ENCODE data around the gene FAF1.

FAF1 gene

DNA sequence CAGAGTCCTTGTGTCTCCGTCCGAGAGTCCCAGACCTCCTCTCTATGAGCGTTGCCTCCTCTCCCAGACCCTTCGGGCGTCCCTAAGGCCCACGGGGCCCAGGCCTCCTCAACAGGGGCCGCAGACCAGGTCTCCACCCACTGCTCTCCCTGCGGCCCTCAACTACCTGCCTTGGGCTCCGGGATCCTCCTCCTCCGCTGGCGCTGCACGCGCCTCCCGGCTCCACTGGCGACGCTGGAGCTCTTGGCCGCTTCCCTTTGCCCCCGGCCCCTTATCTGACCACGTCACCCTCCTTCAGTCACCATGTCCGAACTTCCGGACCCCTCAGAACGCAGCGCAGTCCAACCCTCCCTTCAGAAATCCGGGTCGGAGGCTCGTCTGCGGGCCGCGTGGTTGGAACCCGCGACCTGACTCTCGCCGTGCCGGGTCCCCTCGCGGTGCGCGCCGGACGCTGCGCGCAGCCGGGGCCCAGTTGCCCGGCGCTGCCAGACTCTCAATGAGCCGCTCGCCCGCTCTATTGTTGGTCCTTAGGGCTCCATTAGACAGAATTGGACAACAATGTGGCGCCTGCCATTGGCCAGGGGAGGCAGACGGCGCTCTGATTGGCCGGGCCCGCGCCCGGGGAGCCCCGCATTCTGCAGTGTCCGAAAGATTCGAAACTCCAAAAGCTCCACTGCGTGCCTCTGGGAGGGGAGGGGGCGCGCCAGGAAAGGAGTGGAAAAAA is 537.0 kb downstream of the FAF1 start, which contains the start of gene DMRTA2:
DMRTA2 (minus strand) TSS at position 498 of the 724 bp plus-strand sequence. CDS start 1,907 bp downstream, outside the sequence.
- DNase-seq, result no peak
- Histone ChIP-seq H3K27me3 (peaks cover 0 to 100% of the 10 kb centered on the region in 2 donors), H3K9me3 (no peaks in the 10 kb centered on the region), H3K36me3 (no peaks in the 10 kb centered on the region), H3K4me3 (peak within 1 kb of the TSS; percentile 27 to 42), H3K4me1 (peaks cover 0 to 85% (median 71%) of the 10 kb centered on the region in 4 donors), H3K27ac (no peak within 1 kb of the TSS)
- TF ChIP-seq, protein P1, sequence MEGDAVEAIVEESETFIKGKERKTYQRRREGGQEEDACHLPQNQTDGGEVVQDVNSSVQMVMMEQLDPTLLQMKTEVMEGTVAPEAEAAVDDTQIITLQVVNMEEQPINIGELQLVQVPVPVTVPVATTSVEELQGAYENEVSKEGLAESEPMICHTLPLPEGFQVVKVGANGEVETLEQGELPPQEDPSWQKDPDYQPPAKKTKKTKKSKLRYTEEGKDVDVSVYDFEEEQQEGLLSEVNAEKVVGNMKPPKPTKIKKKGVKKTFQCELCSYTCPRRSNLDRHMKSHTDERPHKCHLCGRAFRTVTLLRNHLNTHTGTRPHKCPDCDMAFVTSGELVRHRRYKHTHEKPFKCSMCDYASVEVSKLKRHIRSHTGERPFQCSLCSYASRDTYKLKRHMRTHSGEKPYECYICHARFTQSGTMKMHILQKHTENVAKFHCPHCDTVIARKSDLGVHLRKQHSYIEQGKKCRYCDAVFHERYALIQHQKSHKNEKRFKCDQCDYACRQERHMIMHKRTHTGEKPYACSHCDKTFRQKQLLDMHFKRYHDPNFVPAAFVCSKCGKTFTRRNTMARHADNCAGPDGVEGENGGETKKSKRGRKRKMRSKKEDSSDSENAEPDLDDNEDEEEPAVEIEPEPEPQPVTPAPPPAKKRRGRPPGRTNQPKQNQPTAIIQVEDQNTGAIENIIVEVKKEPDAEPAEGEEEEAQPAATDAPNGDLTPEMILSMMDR (IDR thresholded peaks at IDR 0.05), result no peak
- intact Hi-C loops (cut with DNase I; ENCODE audit: low total_unique reads), result no loop called here

DNA sequence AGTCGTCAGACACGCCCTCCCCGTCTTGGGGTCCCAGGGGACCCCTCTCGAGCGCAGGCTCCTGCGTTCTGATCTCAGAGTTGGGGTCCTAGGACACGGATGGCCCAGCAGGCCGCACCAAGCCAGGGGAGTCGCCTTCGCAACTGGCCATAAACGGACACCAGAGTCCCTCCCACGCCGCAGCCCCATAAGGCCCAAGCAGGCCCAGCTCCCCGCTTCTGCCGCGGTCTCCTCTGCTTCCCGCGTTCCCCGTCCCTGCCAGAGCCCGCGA is 537.5 kb downstream of the FAF1 start:
- peaks cover 0 to 100% of the 10 kb centered on the region in 2 donors for H3K27me3 ChIP-seq
- H3K9me3 ChIP-seq, result no peaks in the 10 kb centered on the region
- TF ChIP-seq, protein P1 (IDR thresholded peaks at IDR 0.05), result no peak
- intact Hi-C loops (cut with DNase I; ENCODE audit: low total_unique reads), result no loop called here
- peak overlapping the region in 1 of 2 donors; percentile 27 for H3K4me3 ChIP-seq
- no peak for DNase-seq
- H3K4me1 ChIP-seq, result peaks cover 0 to 81% (median 69%) of the 10 kb centered on the region in 4 donors
- no peaks in the 10 kb centered on the region for H3K36me3 ChIP-seq
- no peak overlapping the region for H3K27ac ChIP-seq

DNA sequence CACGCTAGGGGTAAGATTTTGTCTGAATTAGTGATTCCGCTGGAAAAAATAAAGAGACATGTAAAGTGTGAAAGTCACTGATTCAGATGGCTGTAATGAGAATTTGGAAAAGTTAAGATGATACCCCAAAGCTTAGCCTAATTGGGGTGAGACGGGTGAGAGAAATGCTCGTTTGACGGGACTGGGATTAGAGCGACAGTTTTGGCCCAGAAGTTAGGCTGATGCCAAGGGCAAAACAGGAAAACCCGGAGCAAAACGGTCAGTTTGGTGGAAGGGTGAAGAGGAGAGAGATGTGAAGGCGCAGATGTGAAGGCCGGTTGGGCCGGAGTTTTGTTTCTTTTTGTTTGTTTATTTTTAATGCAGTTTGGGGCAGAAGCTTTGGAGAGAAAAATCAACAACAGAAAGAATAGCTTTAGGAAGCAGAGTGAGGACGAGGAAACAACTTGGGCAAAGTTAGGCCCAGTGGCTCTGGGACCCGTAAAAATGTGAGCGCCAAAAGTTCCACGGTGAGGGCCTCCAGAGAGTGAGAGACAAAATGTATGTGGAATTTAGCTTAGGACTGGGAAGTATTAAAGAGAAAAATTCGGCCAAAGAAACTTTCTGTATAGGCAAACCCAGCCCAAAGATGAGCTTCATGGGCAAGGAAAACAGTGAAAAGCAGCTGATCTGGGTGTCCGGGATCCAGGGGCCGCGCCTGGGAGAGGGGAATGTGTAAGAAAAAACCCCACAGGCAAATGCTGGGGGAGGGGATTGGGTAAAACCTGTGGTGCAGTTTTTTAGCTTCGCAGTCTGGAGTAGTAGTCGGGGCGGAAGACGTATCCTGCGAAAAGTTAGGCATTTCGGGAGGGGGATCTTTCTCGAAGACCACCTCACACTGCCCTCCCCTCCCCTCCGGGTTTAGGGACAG is 538.0 kb downstream of the FAF1 start:
- Histone ChIP-seq H3K27me3 (peaks cover 0 to 100% of the 10 kb centered on the region in 2 donors), H3K4me3 (no peak overlapping the region)

DNA sequence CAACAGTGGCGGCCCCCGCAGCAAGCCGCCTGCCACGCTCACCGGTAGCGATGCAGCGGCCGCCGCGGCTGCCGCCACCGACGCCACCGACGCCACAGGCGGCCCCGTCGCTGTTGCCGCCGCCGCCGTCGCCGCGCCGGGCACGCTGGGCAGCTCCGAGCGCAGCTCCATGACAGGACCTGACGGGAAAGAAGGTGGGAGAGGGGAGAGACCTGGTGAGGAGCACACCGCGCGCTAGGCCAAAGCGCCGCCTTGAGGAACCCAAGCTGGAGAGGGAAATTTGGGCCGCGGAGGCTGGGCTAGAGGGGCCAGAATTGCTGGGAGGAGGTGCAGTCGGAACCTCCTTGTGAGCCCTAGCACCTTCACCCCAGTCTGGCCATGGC is 538.7 kb downstream of the FAF1 start:
- H3K9me3 ChIP-seq, result no peaks in the 10 kb centered on the region
- no peak for DNase-seq
- intact Hi-C loops (cut with DNase I; ENCODE audit: low total_unique reads), result no loop called here
- H3K27ac ChIP-seq, result no peak overlapping the region
- peaks cover 0 to 100% of the 10 kb centered on the region in 2 donors for H3K27me3 ChIP-seq
- no peaks in the 10 kb centered on the region for H3K36me3 ChIP-seq
- H3K4me3 ChIP-seq, result no peak overlapping the region
- TF ChIP-seq, protein P1 (IDR thresholded peaks at IDR 0.05), result no peak
- H3K4me1 ChIP-seq, result peaks cover 0 to 81% (median 72%) of the 10 kb centered on the region in 4 donors

More for the DNA sequence above, 538.0 kb downstream of the FAF1 start:
- no peak overlapping the region for H3K27ac ChIP-seq
- no peaks in the 10 kb centered on the region for H3K36me3 ChIP-seq
- peaks cover 0 to 81% (median 69%) of the 10 kb centered on the region in 4 donors for H3K4me1 ChIP-seq
- intact Hi-C loops (cut with DNase I; ENCODE audit: low total_unique reads), result no loop called here
- no peak for DNase-seq
- H3K9me3 ChIP-seq, result no peaks in the 10 kb centered on the region
- TF ChIP-seq, protein P1 (IDR thresholded peaks at IDR 0.05), result no peak

DNA sequence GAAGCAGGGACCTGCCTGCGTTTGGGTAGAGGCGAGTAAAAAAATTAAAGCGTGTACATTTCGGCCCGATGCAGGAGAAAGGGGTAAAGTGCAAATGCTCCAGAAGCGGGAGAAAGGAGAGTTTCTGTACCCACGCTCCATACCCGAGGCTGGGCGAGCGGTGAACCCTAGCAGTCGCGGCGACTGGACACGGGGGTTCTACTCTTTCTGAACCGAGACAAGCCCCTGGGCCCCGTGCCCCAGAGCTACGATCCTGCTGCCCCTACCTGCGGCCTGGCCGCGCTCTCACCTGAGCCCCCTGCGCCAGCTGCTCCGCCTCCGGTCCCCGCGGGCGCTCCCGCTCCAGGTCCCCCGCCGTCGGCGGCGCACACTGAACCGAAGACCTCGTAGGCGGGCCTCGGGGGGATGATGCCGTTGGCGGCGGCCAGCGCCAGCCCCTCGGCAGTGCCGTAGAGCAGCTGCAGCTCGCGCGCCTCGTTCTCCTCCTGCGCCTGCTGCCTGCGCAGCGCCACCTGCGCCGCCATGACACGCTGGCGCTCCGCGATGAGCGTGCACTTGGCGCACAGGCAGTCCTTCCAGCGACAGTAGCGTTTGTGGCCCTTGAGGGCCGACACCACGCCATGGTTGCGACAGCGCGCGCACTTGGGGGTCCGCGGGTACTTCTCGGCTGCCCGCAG is 539.2 kb downstream of the FAF1 start:
- intact Hi-C loops (cut with DNase I; ENCODE audit: low total_unique reads), result no loop called here
- DNase-seq, result no peak
- Histone ChIP-seq H3K27me3 (peaks cover 0 to 100% of the 10 kb centered on the region in 2 donors), H3K27ac (no peak overlapping the region), H3K4me3 (peak overlapping the region in 1 of 2 donors; percentile 3), H3K9me3 (no peaks in the 10 kb centered on the region), H3K36me3 (no peaks in the 10 kb centered on the region), H3K4me1 (peaks cover 0 to 84% (median 75%) of the 10 kb centered on the region in 4 donors)
- TF ChIP-seq, protein P1 (IDR thresholded peaks at IDR 0.05), result no peak

Data from tibial artery (tissue), 4 donors.